IPS-20b (cell line): ENCODE measurements around the gene COA1.

Source experiments
- H3K27ac ChIP-seq: one replicate; pipeline ENCODE4 v1.5.1; 2013; ENCODE audit warnings: low read length
- H3K27me3 ChIP-seq: 2 replicates; pipeline ENCODE4 v1.6.1; 2013; ENCODE audit warnings: mild to moderate bottlenecking, low read length, inconsistent platforms; ENCODE audit not compliant: insufficient read depth
- H3K36me3 ChIP-seq: 2 replicates; pipeline ENCODE4 v1.6.1; 2013; ENCODE audit warnings: low read depth, mild to moderate bottlenecking, inconsistent platforms, low read length, moderate library complexity; ENCODE audit not compliant: insufficient read depth
- H3K4me1 ChIP-seq: 2 replicates; pipeline ENCODE4 v1.6.1; 2013; ENCODE audit warnings: mild to moderate bottlenecking, control low read depth, inconsistent platforms, low read length, moderate library complexity; ENCODE audit not compliant: insufficient read depth
- H3K4me3 ChIP-seq: 2 replicates; pipeline ENCODE4 v1.5.1; 2013; ENCODE audit warnings: mild to moderate bottlenecking, low read length, inconsistent platforms
- H3K9ac ChIP-seq: 2 replicates; pipeline ENCODE4 v1.6.1; 2013; ENCODE audit warnings: low read depth, mild to moderate bottlenecking, inconsistent platforms, low read length, moderate library complexity
- H3K9me3 ChIP-seq: 2 replicates; pipeline ENCODE4 v1.6.1; 2013; ENCODE audit warnings: mild to moderate bottlenecking, low read depth, low read length, inconsistent platforms; ENCODE audit not compliant: insufficient read depth

COA1 gene

DNA sequence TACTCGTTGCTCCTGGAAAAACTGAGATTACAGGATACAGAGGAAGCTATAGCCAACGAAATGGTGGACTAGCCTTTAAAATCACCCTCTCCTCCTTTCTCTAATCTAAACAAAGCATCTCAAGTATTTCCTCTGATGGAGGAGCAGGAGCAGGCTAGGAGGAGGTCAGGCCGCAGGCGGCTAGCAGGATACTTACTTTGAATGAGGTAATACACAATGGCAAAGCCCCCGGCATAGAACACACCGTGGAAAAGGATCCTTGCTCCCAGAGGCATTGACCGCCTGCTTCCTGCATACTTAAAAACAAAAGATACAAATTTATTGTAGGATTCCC, 82.0 kb downstream of the COA1 start:
- Histone ChIP-seq H3K4me3 (peak overlapping the region; percentile 16; the same call in 1 of the 2 replicates), H3K27ac (peak overlapping the region; percentile 32), H3K9ac (peak overlapping the region; percentile 65)

DNA sequence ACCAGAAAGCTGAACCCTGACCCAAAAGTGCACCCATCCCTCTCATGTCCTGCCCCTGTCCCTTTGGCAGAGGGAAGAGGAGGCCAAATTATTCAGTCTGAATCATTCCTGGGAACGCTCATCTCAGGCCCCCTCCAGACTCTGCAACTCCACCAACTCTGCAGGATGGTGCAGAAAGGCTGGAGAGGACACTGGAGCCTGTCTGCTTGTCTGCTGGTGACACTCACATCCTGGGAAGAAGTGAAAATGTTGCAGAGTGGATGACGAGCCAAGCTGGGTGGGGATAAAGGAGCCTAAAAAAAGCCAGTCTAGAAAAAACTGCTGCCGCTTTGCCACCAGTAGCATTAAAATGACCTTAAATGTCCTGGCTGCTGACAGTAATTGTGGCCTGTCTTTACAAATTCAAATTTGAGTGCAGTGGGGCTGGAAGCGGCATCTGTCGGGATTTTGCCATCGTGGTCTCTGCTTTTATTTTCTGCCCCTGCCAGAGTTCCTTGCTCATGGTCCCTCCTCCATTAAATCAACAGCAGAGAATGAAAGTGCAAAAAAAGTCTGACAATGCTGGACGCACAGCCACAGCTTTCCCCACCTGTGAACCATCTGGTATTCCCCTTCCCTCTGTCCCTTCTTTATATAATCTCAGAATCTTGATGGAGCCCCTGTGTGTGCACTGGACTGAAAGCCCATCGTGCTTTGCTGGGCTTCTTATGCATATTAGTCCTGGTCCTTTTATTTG, 82.6 kb downstream of the COA1 start:
- Histone ChIP-seq H3K27ac (peak overlapping the region; percentile 32), H3K9ac (peak overlapping the region; percentile 65; the same call in 1 of the 2 replicates), H3K4me3 (peak overlapping the region; percentile 16; the same call in 1 of the 2 replicates), H3K4me1 (peaks cover 47% of the 10 kb centered on the region), H3K9me3 (no peaks in the 10 kb centered on the region), H3K36me3 (peaks cover 64% of the 10 kb centered on the region), H3K27me3 (no peaks in the 10 kb centered on the region)

More for the DNA sequence above, 82.0 kb downstream of the COA1 start:
- Histone ChIP-seq H3K9me3 (no peaks in the 10 kb centered on the region), H3K36me3 (peaks cover 64% of the 10 kb centered on the region), H3K4me1 (peaks cover 47% of the 10 kb centered on the region), H3K27me3 (no peaks in the 10 kb centered on the region)

DNA sequence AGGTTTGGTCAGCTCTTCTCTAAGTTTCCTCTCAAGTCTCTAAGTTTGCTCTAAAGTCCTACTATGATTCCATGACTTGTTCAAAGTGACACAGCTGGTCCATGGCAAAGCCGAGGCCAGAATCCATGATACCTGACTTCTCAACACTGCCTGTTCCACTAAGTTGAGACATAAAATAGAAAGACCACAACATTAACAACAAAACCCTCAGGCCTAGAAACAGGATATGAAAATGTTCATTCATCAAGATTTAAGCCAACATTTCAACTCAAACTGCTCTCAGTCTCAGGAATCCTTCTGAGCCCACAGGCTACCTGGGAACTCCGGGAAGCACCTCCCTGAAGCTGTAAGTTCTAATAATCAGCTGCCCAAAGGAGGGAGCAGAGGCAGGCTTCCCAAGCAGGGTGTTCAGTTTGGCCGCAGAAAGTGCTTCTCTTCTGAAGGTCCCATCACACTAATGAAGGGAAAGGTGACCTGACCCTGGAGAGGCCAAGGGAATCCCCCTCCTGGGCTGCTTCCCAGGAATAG, 83.6 kb downstream of the COA1 start:
- peaks cover 40% of the 10 kb centered on the region for H3K4me1 ChIP-seq
- peak overlapping the region; percentile 65; the same call in 1 of the 2 replicates for H3K9ac ChIP-seq
- H3K9me3 ChIP-seq, result no peaks in the 10 kb centered on the region
- H3K4me3 ChIP-seq, result no peak overlapping the region
- H3K27ac ChIP-seq, result no peak overlapping the region
- H3K36me3 ChIP-seq, result peaks cover 67% of the 10 kb centered on the region
- H3K27me3 ChIP-seq, result no peaks in the 10 kb centered on the region

- no peaks in the 10 kb centered on the region for H3K9me3 ChIP-seq
- no peak overlapping the region for H3K9ac ChIP-seq
- peaks cover 75% of the 10 kb centered on the region for H3K36me3 ChIP-seq
- peaks cover 28% of the 10 kb centered on the region for H3K4me1 ChIP-seq
- H3K4me3 ChIP-seq, result no peak overlapping the region
- no peaks in the 10 kb centered on the region for H3K27me3 ChIP-seq
- no peak overlapping the region for H3K27ac ChIP-seq
Measured at GRCh38 chr7:43643846-43644245, 85.5 kb downstream of the COA1 start.

- no peak overlapping the region for H3K27ac ChIP-seq
- peaks cover 20% of the 10 kb centered on the region for H3K4me1 ChIP-seq
- no peaks in the 10 kb centered on the region for H3K27me3 ChIP-seq
- no peak overlapping the region for H3K9ac ChIP-seq
- no peak overlapping the region for H3K4me3 ChIP-seq
- no peaks in the 10 kb centered on the region for H3K9me3 ChIP-seq
- H3K36me3 ChIP-seq, result peaks cover 72% of the 10 kb centered on the region
Measured at GRCh38 chr7:43642897-43643630, 86.3 kb downstream of the COA1 start.

DNA sequence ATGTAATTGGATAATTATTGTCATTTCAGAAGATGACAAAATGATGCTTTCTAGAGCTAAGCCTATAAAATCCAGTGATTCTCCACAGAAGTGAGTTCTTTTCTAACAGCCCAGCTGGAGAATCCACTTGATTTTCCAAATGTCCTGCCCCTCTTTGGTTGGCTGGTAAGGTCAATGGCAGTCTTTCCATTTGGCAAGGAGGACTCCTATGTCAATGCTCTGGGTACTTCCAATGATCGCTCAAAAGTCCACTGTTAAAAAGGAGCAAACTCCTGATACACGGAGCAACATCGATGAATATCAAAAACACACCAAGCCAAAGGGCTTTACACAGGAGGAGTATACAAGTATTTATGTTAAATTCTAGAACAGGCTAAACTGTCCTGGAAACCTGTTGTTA, 88.6 kb downstream of the COA1 start:
- Histone ChIP-seq H3K27ac (no peak overlapping the region), H3K9ac (no peak overlapping the region), H3K4me1 (no peaks in the 10 kb centered on the region), H3K36me3 (peaks cover 80% of the 10 kb centered on the region), H3K4me3 (no peak overlapping the region), H3K27me3 (no peaks in the 10 kb centered on the region), H3K9me3 (no peaks in the 10 kb centered on the region)

GRCh38 chr7:43639858-43640491, 89.3 kb downstream of the COA1 start:
- Histone ChIP-seq H3K27me3 (no peaks in the 10 kb centered on the region), H3K36me3 (peaks cover 79% of the 10 kb centered on the region), H3K27ac (no peak overlapping the region), H3K9me3 (no peaks in the 10 kb centered on the region), H3K9ac (no peak overlapping the region), H3K4me3 (no peak overlapping the region), H3K4me1 (no peaks in the 10 kb centered on the region)

GRCh38 chr7:43637114-43637806, 92.1 kb downstream of the COA1 start:
- Histone ChIP-seq H3K9me3 (no peaks in the 10 kb centered on the region), H3K9ac (no peak overlapping the region), H3K27ac (no peak overlapping the region), H3K4me3 (no peak overlapping the region), H3K27me3 (no peaks in the 10 kb centered on the region), H3K4me1 (no peaks in the 10 kb centered on the region), H3K36me3 (peaks cover 81% of the 10 kb centered on the region)

DNA sequence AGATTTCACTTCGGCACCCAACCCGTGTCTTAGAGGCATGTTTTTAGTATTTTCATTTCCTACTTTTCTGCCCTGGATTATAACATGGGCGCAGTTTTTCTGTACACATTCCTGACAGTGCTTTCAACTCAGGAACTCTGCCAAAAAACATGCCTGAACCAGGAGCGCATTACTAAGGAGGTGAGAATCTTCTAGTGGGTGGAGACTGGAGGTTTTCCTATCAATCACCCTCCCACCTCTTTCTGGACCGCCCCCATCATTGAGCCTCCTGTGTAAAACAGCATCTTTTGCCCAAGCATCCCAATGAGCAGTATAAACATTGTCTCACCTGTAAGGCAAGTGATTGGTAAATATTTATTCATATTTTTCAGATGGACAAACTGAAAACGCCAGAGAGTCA, 93.2 kb downstream of the COA1 start:
- H3K27me3 ChIP-seq, result no peaks in the 10 kb centered on the region
- H3K36me3 ChIP-seq, result peaks cover 93% of the 10 kb centered on the region
- H3K4me3 ChIP-seq, result no peak overlapping the region
- no peaks in the 10 kb centered on the region for H3K9me3 ChIP-seq
- no peaks in the 10 kb centered on the region for H3K4me1 ChIP-seq
- H3K9ac ChIP-seq, result no peak overlapping the region
- no peak overlapping the region for H3K27ac ChIP-seq

DNA sequence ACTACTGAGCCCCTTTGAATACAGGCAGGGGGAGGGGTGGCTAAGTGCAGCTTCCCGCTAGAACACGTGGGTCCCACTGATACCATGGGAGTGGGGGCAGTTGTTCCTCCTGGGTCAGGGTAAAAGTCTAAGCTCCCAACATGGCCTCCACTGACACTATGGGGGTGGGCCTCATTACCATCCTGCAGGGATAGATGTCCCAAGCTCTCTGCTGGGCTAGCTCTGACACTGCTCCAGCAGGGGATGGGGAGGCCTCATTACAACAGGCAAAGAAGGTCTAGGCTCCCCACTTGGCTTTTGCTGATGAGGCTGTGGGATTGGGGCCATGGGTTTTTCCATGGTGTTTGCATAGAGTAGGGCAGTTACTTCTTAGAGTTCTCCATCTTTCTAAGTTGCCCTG, 94.9 kb downstream of the COA1 start:
- H3K27ac ChIP-seq, result no peak overlapping the region
- H3K9me3 ChIP-seq, result no peaks in the 10 kb centered on the region
- no peak overlapping the region for H3K9ac ChIP-seq
- no peak overlapping the region for H3K4me3 ChIP-seq
- no peaks in the 10 kb centered on the region for H3K4me1 ChIP-seq
- peaks cover 85% of the 10 kb centered on the region for H3K36me3 ChIP-seq
- H3K27me3 ChIP-seq, result no peaks in the 10 kb centered on the region

DNA sequence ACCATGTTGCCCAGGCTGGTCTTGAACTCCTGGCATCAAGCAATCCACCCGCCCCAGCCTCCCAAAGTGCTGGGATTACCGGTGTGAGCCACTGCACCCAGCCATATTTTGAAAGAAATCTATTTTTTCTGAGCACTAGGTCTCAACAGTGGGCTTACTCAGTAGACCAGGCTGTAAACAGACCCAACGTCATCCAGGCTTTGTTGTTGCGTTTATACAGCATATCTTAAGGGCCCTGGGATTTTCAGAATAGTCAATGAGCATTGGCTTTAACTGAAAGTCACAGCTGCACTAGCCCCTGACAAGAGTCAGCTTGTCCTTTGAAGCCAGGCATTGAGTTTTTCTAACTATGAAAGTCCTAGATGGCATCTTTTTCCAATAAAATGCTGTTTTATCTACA, 96.6 kb downstream of the COA1 start:
- Histone ChIP-seq H3K4me1 (no peaks in the 10 kb centered on the region), H3K27ac (no peak overlapping the region), H3K9me3 (no peaks in the 10 kb centered on the region), H3K36me3 (peaks cover 80% of the 10 kb centered on the region), H3K27me3 (no peaks in the 10 kb centered on the region), H3K9ac (no peak overlapping the region), H3K4me3 (no peak overlapping the region)
